ENCODE measurements around the gene UTS2R. TPM values are rescaled to one million over a fixed set of nuclear protein-coding genes. Genes with fewer than 3 reads are reported as not detected.
A peak's percentile ranks its signal among the peaks of the same experiment; 100 is the strongest.

Gene UTS2R
- total and polyA plus RNA-seq, 3 donors from 2014 or later: 0.32 to 28.1 (median 3.8) TPM

- no peak overlapping the region for H3K4me3 ChIP-seq
- 57 to 87% methylated on average over 17 to 35 of the region's 37 CpGs for WGBS, 2 donors
- no peak overlapping the region for H3K27ac ChIP-seq
- TF ChIP-seq POLR2A (IDR thresholded peaks at IDR 0.05): no peak
- no peak for TF ChIP-seq CTCF (IDR thresholded peaks at IDR 0.05)
- H3K36me3 ChIP-seq (ENCODE audit: low read depth, missing control alignments): no peaks in the 10 kb centered on the region
- H3K27me3 ChIP-seq: no peaks in the 10 kb centered on the region
- intact Hi-C loops (cut with DNase I; ENCODE audit: low total_unique reads): no loop called here
- no peaks in the 10 kb centered on the region for H3K4me1 ChIP-seq
- no peak for DNase-seq
- no peaks in the 10 kb centered on the region for H3K9me3 ChIP-seq
Observed at GRCh38 chr17:82373731-82374625, 2.4 kb downstream of the UTS2R start.

- DNase-seq: no peak
- TF ChIP-seq POLR2A (IDR thresholded peaks at IDR 0.05): no peak
- TF ChIP-seq CTCF (IDR thresholded peaks at IDR 0.05): no peak
- WGBS, 2 donors: 35 to 69% methylated on average over 6 to 54 of the region's 79 CpGs
- Histone ChIP-seq H3K36me3 (ENCODE audit: low read depth, missing control alignments) (no peaks in the 10 kb centered on the region), H3K27ac (no peak overlapping the region), H3K4me1 (no peaks in the 10 kb centered on the region), H3K9me3 (no peaks in the 10 kb centered on the region), H3K27me3 (no peaks in the 10 kb centered on the region), H3K4me3 (peak overlapping the region in 1 of 2 donors; percentile 1)
- intact Hi-C loops (cut with DNase I; ENCODE audit: low total_unique reads): no loop called here
Observed at GRCh38 chr17:82374626-82375331, 3.2 kb downstream of the UTS2R start.

- DNase-seq: no peak
- WGBS, 2 donors: 45 to 60% methylated on average over 1 to 43 of the region's 46 CpGs
Observed at GRCh38 chr17:82375359-82376041, 3.9 kb downstream of the UTS2R start.

More at GRCh38 chr17:82375359-82376041, 3.9 kb downstream of the UTS2R start:
- Histone ChIP-seq H3K4me3 (peak overlapping the region in 1 of 2 donors; percentile 1), H3K27me3 (no peaks in the 10 kb centered on the region), H3K4me1 (no peaks in the 10 kb centered on the region), H3K36me3 (ENCODE audit: low read depth, missing control alignments) (no peaks in the 10 kb centered on the region), H3K9me3 (no peaks in the 10 kb centered on the region), H3K27ac (no peak overlapping the region)
- TF ChIP-seq POLR2A (IDR thresholded peaks at IDR 0.05) (no peak), CTCF (IDR thresholded peaks at IDR 0.05) (no peak)
- intact Hi-C loops (cut with DNase I; ENCODE audit: low total_unique reads): no loop called here
